IMR-90 (cell line): ENCODE results near the gene SLC4A4.

ENCODE experiments used
- CTCF ChIP-seq: conservative IDR thresholded peaks from 2 replicates; pipeline ENCODE4 v1.5.1; 2012; ENCODE audit warnings: mild to moderate bottlenecking, low read depth, low read length, improper control_type of control experiment
- POLR2A ChIP-seq: IDR thresholded peaks from 2 replicates; pipeline ENCODE4 v1.6.1; 2012; ENCODE audit warnings: mild to moderate bottlenecking, low read depth, low read length
- RCOR1 ChIP-seq: IDR thresholded peaks from 2 replicates; pipeline ENCODE4 v1.6.1; 2012; ENCODE audit warnings: mild to moderate bottlenecking, low read length, improper control_type of control experiment; ENCODE audit not compliant: insufficient replicate concordance

GRCh38 chr4:71593311-71593710 is 254.5 kb downstream of the SLC4A4 start:
- no peak for TF ChIP-seq CTCF
- no peak for TF ChIP-seq RCOR1
- no peak for TF ChIP-seq POLR2A
